Measurements from ENCODE around the gene RNF19B.

GRCh38 chr1:32915766-32916706, 48.6 kb downstream of the RNF19B start:
- TF ChIP-seq CTCF (conservative IDR thresholded peaks at IDR 0.05 in 1 of 2, IDR thresholded peaks at IDR 0.05 in 1 of 2; ENCODE audit: extremely low read depth in 1 of 2, insufficient read depth in 1 of 2, low read depth in 1 of 2, low read length in 2 of 2) (no peak), EZH2 (IDR thresholded peaks at IDR 0.05; ENCODE audit: borderline replicate concordance, low read length) (no peak)
